GM21825 (cell line): ENCODE measurements around the gene FTL.

ENCODE experiments used
- ATAC-seq: cut with Tn5 transposase; IDR thresholded peaks from one replicate; pipeline ENCODE4 v1.9.1; 2021; ENCODE audit warnings: mild to moderate bottlenecking, moderate library complexity; ENCODE audit not compliant: unreplicated experiment

FTL gene

GRCh38 chr19:48945415-48945814 lies 19.7 kb upstream of the FTL start:
- no peak for ATAC-seq

DNA sequence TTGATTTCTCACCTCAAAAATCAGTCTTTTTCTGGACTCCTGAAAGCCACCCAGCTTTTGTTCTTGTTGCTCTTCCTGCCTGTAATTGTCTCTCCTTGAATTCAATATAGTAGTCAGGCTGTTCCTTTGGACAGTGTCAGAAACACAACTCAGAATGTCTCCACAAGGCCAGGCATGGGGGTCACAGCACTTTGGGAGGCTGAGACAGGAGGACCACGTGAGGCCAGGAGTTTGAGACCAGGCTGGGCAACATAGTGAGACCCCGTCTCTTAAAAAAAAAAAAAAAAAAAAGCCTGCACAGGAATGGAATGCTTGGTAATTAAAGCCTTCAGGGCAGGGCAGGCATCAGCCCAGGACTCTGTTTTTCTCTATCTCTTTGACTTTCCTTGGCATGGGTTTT lies 19.3 kb upstream of the FTL start:
- ATAC-seq: no peak

GRCh38 chr19:48946463-48947257 lies 18.4 kb upstream of the FTL start:
- no peak for ATAC-seq

DNA sequence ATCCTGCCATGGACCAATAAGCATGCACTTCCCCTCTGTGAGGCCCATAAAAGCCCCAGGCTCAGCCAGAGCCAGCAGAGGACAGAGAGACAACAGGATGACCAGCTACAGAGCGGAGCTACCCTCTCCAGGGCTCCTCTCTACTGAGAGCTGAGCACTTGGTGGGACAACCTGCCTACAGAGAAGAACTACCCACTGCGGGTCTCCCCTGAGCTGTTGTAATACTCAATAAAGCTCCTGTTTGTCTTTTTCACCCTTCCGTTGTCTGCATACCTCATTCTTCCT lies 17.9 kb upstream of the FTL start:
- no peak for ATAC-seq

GRCh38 chr19:48950159-48950558 lies 14.9 kb upstream of the FTL start:
- no peak for ATAC-seq

- ATAC-seq: no peak
Observed at GRCh38 chr19:48950830-48951519, 14.1 kb upstream of the FTL start.

DNA sequence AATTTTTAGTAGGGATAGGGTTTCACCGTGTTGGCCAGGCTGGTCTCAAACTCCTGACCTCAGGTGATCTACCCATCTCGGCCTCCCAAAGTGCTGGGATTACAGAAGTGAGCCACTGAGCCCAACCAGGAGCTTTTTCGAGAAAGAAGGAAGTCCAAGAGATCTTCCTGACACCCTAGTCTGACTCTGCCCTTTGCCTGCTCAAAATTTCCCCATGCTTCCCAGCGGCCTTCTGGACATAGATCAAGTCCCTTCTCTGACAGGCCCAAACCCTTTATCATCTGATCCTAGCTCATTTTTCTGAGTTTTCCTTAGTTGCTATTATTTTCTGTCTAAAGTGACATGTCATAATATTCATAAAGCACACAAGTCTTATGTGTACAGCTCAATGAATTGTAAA lies 12.0 kb upstream of the FTL start:
- no peak for ATAC-seq

DNA sequence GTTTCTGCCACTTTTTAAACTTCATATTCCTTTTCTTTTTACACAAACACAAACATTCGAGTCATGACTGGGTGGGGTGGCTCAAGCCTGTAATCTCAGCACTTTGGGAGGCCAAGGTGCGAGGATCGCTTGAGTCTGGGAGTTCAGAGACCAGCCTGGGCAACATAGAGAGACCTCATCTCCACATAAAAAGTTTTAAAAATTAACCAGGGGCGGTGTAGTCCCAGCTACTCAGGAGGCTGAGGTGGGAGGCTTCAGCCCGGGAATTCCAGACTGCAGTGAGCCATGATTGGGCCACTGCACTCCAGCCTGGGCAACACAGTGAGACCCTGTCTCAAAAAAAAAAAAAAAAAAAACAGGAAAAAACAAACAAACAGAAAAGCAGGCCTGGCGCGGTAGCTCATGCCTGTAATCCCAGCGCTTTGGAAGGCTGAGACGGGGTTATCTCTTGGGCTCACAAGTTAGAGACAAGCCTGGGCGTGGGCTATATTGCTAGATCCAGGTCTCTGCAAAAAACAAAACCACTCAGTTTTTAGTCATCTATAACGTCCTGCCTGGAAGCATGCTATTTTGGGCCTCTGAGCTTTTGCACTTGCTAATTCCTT lies 11.0 kb upstream of the FTL start:
- ATAC-seq: no peak

- peak; percentile 81 for ATAC-seq
Observed at GRCh38 chr19:48954595-48955307, 10.4 kb upstream of the FTL start, which contains the start of gene BAX. Gene BAX (plus strand): TSS chr19:48954875. CDS start chr19:48954929, 54 bp downstream.

DNA sequence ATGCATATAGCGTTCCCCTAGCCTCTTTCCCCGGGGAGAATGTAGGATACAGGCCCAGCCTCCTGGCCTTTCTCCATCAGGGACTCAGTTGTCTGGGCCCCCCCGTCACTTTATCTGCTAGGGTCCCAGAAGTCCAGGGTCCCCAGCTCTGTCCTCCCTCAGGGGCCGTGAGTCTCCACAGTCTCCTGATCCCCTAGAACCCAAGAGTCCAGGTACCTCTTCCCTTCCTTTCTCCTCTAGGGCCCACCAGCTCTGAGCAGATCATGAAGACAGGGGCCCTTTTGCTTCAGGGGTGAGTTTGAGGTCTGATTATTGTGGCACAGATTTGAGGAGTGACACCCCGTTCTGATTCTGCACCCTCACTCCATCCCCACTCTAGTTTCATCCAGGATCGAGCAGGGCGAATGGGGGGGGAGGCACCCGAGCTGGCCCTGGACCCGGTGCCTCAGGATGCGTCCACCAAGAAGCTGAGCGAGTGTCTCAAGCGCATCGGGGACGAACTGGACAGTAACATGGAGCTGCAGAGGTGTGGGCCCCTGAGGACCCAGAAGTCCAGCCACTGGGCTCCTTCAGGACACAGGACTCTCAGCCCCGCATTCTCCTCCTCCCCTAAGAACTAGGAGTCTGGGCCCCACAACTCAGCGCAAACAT lies 9.7 kb upstream of the FTL start:
- ATAC-seq: no peak

GRCh38 chr19:48958006-48958405 lies 7.1 kb upstream of the FTL start:
- no peak for ATAC-seq

DNA sequence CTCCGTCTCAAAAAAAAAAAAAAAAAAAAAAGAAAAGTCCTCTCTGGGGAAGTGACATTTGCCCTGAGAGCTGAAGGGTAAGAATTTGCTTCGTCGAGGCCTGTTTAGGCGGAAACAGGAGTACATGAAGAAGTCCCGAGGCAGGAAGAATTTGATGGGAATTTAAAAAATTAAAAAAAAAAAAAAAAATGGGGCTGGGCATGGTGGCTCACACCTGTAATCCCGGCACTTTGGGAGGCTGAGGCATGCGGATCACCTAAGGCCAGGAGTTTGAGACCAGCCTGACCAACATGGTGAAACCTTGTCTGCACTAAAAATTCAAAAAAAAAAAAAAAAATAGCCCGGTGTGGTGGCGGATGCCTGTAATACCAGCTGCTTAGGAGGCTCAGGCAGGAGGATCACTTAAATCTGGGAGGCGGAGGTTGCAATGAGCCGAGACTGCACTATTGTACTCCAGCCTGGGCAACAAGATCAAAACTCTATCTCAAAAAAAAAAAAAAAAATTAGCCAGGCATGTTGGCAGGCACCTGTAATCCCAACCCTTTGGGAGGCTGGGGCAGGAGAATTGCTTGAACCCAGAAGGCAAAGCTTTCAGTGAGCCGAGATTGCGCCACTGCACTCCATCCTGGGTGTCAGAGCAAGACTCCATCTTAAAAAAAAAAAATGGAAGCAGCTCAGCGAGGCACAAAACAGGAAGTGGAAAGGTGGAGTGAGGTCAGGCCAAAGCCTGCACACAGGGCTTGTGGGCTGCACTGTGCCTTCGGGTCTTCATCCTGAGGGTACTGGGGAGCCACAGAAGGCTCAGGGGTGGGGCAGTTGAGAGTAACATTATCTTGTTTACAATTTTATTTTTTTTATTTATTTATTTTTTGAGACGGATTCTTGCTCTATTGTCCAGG lies 5.5 kb upstream of the FTL start:
- ATAC-seq: no peak

GRCh38 chr19:48961051-48961649 lies 4.0 kb upstream of the FTL start:
- ATAC-seq: no peak

DNA sequence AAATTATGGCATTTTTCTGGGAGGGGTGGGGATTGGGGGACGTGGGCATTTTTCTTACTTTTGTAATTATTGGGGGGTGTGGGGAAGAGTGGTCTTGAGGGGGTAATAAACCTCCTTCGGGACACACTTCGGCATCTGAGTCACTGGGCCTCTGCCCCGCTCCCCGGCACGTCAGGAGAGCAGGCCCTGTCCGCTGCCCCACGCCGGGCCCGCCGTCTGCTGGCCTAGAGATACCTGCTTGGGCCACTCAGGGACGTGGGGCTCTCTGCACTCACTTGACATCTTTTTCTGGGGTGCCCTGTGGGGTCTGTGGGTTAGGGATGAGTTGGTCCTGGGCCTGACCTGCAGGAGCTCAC lies 3.5 kb upstream of the FTL start:
- no peak for ATAC-seq

- peak; percentile 25 for ATAC-seq
Observed at GRCh38 chr19:48962029-48962848, 2.9 kb upstream of the FTL start.

- ATAC-seq: no peak
Observed at GRCh38 chr19:48962849-48963165, 2.3 kb upstream of the FTL start.

- ATAC-seq: peak; percentile 35
Observed at GRCh38 chr19:48963371-48964204, 1.5 kb upstream of the FTL start.
